Stimulated activated CD8-positive, alpha-beta memory T cell treated with anti-CD3 and anti-CD28 coated beads, Interleukin-4, amount 100 ng/mL, for 1 hour (primary cell): ENCODE data around the gene C16orf92.
"Not testable (repeated sequence)": the region's sequence is repeated elsewhere in the genome, so short reads cannot be mapped to it uniquely, and the experiment has no call there.

Experiments used
- DNase-seq, 2 donors: peaks; one replicate each; pipeline ENCODE4 v3.0.0-alpha.2; 2020; ENCODE audit warnings: low read depth in 2 of 2, low spot score in 1 of 2

The C16orf92 gene

DNA sequence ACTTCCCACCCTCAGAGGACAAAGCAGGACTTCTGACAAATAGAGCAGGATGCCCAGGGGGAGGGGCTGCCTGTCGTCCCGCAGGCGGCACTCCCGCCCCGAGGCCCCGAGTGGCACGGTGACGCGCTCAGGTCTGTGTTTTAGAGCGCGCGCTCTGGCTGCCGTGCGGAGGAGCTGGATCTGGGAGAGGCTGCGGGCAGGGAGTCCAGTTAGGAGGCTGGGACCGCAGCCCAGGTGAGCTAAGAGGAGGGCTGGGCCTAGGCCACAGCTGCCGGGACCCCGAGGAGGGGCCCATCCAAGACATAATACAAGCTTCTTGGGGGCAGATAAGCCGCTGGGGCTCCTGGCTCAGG, 18.6 kb upstream of the C16orf92 start:
- no peak for DNase-seq

DNA sequence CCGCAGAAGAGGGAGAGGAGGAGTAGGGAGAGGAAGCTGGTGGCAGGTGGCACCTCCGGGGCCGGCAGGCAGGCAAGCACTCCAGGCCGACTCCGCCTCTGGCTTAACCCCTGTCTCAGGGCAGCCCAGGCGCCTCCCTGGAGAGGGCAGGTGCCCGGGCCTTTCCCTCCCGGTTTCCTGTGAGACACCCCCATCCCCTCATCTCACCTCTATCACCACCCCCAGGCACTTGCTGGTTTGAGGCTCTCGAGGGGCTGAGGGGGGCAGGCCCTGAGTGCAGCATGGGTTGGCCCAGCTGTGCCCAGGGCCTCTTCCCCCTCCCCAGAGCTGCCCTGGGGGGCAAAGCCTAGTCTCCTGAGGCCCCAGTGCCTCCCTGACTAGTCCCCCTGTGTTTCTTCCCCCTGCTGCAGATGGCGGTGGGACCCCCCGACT, 18.2 kb upstream of the C16orf92 start:
- DNase-seq = no peak

DNA sequence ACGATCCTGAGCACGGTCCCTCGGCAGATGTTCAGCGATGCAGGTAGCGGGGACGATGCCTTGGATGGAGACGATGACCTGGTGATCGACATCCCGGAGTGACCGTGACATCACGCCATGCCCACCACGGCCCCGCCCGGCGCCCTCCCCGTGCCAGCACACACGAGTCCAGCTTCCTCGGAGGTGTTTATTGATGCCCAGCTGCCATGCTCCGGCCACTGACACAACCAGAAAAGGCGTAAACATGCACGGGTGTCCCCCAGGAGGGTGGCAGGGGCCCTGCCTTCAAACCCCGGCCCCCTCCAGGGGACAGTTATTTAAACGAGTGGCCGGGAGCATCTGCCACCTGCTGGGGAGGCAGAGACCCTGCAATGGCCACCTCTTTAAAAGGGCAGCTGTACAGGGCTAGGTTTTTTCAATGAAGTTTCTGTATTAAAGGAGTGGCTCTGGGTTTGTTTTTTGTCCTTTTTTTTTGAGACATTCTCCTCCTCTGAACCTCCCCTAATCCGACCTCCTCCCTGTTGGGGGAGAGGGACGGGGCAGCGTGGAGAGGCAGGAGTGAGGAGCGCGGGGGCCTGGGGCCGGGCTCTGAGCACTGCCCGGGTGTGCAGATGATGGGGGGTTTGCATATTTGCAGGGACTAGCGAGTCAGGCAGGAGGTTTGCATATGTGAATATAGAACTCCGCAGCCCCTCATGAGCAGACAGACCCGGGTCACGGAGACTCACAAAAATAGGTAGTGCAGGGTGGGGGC, 17.5 kb upstream of the C16orf92 start:
- DNase-seq = no peak

DNA sequence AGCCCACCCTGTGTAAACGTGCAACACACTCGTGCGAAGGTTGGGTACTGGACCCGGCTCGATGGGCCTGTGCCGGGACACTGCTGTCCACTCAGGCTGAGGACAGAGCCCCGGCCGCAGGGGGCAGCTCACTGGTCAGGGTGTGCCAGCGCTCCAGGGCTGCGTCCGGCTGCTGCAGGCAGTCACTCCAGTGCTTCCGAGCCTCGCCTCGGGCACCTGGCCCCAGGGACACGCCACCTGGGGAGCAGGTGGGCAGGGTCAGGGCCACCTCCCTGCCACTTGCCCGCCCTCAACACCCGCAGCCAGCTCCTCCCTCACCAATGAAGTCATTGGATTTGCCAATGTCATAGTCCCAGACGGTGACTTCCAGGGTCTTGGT, 16.9 kb upstream of the C16orf92 start:
- no peak for DNase-seq

DNA sequence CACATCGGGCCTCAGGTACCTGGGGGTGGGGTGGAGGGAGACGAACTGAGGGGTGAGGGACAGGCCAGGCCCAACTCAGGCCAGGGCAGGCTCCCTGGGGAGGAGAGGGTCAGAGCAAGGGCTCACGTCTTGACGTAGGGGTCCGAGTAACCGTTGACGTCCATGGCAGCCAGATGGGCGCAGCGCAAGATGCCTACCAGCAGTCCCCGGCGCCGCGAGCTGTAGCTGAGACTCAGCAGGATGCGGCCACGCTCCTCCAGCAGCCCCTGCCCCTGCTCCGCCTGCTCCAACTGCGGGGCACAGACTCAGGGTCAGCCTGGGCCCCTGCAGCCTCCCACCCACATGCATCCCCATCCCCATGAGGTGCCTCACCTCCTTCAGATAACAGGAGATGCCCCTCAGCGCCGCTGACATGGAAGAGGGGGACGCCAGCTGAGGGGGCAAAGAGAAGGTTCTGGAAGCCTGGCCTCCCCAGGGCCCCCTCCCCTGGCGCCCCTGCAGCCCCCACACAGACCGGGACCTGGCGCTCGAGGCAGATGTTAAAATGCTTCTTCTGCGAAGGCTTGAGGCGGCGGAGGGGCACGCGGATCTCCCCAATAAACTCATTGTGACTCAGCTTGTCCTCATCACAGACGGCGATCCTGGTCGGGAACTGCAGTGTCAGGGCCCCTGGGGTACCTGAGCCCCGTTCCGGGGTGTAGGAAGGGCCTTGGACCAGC, 16.2 kb upstream of the C16orf92 start:
- no peak for DNase-seq

DNA sequence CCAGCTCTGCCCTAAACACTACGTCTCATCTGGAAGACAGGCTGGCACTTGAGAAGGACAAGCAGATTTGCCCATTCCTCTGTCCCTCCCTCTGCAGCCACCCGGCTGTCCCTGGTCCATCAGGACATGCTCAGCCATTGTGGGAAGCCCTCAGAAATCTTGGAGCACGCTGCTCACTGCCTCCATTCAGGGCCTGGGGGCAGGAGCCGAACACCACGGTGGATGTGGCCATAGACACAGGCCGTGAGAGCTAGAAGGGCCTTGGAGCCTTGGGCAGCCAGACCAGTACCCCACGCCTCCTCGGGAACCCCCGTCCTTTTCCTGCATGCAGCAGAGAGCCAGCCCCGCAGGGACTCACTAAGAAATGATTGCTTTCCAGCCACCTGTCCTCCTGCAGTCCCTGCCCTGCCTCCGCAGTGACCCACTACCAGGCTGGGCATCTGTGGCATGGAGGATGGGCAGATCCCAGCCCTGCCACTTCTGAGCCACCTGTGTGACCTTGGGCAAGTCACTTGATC, 15.6 kb upstream of the C16orf92 start:
- DNase-seq = no peak

DNA sequence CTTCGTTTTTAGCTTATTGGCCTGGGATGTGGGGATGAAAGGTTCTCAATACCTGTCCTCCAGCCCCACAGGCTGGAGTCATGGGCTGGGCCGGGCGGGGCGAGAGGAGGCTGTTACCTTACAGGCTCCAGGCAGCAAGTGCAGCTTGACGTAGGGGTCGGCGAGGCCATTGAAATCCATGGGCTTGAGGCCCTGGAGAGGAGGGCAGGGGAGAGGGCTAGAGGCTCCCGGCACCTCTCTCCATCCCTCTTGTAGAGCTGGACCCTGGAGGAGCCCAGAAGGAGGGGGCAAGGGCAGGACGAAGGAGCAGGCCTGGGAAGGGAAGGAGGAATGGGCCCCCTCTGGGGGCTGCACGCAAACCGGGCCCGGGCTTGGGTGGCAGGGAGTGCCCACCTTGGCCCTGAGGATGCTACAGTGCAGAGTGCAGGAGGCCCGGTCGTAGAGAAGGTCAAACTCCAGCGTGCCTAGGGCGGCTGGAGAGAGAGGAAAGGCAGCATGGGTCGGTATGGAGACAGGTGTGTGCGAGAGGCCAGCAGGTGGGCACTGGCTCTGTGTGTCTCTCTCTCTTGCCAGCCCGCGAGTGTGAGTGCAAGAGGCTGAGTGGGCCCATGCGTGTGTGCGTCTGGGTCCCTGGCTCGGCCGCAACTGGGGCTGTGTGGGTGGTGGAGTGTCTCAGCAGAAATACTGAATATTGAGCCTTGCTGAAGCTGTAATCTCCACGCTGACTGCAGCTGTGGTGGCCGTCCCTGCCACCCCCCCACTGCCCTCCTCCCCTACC, 13.7 kb upstream of the C16orf92 start:
- DNase-seq = no peak

DNA sequence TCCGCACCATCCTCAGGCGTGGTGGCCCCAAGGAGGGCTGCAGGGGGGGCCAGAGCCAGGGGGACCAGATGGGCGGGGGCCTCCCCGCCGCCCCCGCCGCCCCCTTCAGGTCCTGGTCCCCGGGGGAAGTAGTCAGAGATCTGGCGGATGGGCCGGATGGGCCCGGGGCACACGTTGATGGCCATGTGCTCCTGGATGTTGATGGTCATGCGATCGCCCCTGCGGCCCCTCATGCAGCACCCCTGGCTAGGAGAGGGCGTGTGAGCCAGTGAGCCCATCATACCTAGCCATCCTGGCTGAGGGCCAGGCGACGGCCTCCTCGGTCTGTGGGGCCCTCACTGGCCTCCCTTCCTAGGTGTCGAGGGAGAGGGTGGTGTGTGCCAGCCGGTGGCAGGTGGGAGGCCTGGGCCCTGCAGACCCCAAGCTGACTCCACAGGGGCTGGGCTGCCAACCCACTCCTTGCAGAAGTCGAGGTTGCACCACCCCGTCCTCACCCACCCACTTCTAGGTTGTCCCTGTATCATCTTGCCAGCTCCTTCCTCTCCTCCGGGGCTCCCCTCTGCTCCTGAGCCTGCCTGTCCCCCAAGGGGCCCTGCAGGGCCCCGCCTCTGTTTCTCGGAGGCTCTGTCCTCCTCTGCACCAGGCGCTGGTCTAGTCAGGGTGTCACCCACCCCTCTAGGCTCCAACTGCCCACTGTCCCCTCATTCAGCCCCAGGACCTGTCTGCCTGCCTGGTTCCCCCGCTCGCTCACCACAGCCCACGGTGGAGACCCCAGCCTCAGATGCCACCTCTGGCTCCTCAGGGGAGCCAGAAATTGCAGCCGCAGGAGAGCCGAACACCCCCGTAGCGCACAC, 12.8 kb upstream of the C16orf92 start:
- no peak for DNase-seq

DNA sequence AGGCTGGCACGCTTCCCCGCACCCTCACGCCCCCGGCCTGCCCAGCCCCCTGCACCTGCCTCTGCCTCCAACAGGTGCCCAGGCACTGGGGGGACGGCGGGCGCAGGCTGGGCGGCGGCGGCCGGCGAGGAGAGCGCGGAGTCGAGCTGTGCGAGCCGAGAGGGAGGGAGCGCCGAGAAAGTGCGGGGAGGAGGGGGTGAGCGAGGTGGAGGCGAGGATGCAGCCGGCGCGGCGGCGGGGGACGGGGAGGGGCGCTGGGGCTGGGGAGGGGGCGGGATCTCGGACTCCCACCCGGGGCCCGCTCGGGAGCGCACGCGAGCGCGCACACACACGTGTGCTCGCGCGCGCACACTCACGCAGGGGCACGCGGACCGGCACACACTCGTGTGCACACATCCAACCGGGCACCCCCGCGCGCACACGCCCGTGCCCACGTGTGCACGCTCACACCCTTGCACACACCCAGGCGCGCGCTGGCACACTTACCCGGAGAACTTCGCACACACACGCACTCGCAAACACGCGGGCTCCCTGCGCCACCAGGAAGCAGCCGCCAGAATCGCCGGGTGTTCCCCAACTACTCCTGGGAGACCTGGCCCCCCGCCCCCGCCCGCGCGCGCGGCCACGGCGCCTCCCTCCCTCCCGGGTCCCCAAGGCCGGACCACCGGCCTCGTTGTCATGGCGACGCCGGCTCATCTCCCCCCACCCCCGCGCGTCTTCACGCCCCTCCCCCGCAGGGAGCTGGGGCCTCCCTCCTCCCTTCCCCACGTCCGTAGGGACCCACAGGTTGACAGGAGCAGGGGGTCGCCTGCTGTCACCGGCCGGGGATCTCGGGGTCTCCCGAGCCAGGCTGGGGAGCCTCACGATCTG, 11.9 kb upstream of the C16orf92 start, which contains the start of gene DOC2A:
Gene DOC2A, minus strand, starts transcription at position 184 of the 870 bp plus-strand sequence. CDS start 805 bp downstream, outside the sequence.
- DNase-seq = no peak

DNA sequence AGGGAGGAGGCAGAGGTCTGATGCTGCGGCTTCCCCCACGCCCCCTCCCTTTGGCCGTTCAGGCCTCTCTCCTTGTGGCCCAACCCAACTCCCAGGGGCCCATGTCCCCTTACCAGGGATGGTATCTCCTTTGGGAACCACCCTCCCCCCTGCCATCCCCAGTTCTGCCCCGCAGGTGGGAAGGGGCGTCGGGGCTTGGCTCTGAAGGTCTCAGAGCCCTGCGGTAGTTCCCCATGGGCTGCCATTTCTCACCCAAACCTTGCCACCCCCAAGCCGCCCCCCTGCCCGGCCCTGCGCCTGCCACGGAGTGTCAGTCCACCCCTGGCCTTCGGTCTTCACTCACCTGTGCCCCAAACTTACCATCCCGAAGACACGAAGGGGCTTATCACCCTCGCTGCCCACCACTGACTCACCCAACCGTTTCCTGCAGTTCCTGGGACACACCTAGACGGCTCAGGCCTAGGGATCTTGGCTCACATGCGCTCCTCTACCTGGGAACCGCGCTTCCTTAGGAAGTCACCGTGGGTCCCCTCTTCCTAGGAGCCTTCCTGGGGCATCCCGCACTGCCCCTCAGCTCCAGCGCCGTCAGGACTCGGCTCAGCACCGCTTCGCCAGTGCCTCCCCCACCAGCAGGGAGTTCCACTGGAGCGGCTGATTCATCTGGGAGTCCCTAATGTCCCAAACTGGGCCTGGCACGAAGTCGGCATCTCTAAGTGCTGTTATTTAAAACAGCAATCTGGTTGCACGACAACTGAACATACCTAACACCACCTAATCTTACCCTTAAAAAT, 11.1 kb upstream of the C16orf92 start:
- DNase-seq = no peak

DNA sequence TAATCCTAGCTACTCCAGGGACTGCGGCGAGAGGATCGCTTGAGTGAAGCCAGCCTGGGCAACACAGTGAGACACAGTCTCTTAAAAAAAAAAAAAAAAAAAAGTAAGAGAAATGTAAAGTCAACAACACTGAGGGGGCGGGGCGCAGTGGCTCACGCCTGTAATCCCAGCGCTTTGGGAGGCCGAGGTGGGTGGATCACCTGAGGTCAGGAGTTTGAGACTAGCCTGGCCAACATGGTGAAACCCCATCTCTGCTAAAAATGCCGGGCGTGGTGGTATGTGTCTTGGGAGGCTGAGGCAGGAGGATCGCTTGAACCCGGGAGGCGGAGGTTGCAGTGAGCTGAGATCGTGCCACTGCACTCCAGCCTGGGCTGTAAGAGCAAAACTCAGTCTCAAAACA, 10.4 kb upstream of the C16orf92 start:
- not testable (repeated sequence) for DNase-seq

DNA sequence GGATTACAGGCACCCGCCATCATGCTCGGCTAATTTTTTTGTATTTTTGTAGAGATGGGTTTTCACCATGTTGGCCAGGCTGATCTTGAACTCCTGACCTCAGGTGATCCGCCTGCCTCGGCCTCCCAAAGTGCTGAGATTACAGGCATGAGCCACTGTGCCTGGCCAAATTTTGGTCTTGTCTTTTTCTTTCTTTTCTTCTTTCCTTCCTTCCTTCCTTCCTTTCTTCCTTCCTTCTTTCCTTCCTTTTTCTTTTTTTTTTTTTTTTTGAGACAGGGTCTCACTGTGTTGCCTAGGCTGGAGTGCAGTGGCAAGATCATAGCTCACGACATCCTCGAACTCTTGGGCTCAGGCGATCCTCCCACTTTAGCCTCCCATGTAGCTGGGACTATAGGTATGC, 7.5 kb upstream of the C16orf92 start:
- DNase-seq = not testable (repeated sequence)

DNA sequence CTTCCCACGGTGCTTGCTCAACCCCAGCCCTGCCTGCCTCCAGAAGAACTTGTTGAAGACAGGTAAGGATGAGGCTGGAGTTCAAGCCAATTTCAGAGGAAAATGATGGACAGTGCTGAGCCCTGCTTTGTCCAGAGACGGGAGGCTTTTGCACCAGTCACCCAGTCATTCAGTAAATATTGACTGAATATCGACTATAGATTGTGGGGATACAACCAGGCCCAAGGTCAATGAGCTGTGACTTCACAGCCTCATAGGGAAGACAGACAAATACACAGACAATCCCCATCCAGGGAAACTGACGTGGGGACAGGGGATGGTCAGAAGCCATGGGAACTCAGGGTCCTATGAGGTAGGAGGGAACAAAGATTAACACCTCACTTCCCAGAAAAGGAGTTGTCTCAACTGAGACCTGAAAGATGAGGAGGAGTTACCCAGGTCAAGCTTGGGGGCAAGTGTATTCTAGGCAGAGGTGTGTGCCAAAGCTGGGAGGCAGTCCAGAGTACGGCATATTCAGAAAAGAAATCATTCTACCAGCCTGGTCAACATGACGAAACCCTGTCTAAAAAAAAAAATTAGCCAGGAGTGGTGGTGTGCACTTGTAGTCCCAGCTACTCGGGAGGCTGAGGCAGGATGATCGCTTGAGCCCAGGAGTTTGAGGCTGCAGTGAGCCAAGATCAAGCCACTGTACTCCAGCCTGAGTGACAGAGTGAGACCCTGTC, 6.3 kb upstream of the C16orf92 start:
- no peak for DNase-seq

DNA sequence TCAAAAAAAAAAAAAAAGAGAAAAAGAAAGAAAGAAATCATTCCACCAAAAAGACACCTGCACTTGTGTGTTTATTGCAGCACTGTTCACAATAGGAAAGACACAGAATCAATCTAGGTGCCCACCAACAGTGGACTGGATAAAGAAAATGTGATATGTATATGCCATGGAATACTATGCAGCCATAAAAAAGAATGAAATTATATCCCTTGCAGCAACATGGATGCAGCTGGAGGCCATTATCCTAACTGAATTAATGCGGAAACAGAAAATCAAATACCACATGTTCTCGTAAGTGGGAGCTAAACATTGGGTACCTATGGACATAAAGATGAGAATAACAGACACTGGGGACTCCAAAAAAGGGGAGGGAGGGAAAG, 5.7 kb upstream of the C16orf92 start:
- no peak for DNase-seq

DNA sequence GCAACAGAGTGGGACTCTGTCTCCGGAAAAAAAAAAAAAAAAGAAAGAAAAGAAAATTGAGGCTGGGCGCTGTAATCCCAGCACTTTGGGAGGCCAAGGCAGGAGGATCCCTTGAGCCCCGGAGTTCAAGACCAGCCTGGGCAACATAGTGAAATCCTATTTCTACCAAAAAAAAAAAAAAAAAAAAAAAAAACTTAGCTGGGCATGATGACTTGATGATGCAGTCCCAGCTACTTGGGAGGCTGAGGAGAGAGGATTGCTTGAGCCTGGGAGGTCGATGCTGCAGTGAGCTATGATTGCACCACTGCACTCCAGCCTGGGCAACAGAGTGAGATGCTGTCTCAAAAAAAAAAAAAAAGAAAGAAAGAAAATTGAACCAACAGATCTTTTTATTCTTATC, 5.1 kb upstream of the C16orf92 start:
- not testable (repeated sequence) for DNase-seq

DNA sequence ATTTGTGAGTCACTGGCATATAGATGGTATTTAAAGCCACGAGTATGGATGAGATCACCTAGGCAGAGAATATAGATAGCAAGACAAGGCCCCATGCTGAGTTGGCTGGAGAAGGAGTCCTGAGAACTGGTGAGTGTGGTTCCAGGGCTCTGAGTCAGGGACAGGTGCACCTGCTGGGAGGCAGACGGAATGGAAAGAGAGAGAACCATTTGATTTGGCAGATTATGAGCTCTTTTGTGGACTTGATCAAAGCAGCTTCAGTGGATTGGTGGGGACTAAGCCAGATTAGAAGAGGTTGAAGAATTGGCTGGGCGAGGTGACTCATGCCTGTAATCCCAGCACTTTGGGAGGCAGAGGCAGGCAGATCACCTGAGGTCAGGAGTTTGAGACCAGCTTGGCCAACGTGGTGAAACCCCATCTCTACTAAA, 4.3 kb upstream of the C16orf92 start:
- DNase-seq = no peak

DNA sequence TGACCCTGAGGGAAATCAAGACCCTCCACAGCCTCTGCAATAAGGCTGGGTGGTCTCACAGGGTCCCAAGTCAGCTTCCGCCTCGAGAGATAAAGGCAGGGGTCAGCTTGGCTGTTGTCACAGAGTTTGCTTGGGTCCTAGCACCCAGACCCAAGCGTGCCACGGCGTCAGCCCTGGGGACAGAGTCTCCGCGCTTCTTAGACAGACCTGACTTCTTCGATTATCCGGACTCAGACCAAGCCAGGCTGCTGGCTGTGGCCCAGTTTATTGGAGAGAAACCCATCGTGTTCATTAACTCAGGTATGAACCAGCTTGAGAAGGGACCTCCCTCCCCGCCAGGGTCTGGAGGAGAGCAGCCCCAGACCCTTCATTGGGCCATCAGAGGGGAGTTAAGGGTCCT, 588 bp downstream of the C16orf92 start:
- DNase-seq = no peak

DNA sequence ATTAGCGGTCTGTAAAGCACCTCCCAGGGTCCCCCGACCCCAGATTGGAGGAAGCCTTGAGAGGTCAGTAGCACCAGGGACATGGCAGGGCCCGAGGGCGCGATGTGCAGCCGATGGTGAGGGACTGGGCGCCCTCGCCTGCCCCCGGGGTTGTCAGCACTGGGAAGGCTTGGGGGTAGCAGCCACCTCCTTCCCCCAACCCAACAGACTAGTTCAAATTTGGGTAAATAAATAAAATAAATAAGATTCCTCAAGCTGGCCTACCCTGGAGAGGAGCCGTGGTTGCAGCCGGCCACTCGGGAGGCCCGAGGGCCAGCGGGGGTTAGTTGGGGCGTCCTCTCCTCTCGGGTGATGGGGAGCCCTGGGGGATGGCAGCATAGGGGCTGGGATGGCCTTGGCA, 1.5 kb downstream of the C16orf92 start:
- DNase-seq = no peak
